NCI-H1694 (cell line): ENCODE measurements around the gene RAC3.

Experiments
- DNase-seq: peaks from one replicate; lab custom pipeline; 2025; lab: John Stamatoyannopoulos, UW

Gene RAC3

GRCh38 chr17:82076785-82077591, 45.5 kb downstream of the RAC3 start:
- DNase-seq: no peak

GRCh38 chr17:82077617-82078358, 46.3 kb downstream of the RAC3 start:
- DNase-seq: no peak

- DNase-seq: no peak
Measured at GRCh38 chr17:82078433-82078832, 47.0 kb downstream of the RAC3 start.

GRCh38 chr17:82079001-82079677, 47.7 kb downstream of the RAC3 start:
- DNase-seq: no peak

- no peak for DNase-seq
Measured at GRCh38 chr17:82080048-82080788, 48.7 kb downstream of the RAC3 start.

- DNase-seq: no peak
Measured at GRCh38 chr17:82080789-82081464, 49.4 kb downstream of the RAC3 start.

GRCh38 chr17:82081546-82081945, 50.1 kb downstream of the RAC3 start:
- no peak for DNase-seq

- no peak for DNase-seq
Measured at GRCh38 chr17:82081966-82082365, 50.5 kb downstream of the RAC3 start.

GRCh38 chr17:82082456-82082855, 51.0 kb downstream of the RAC3 start:
- DNase-seq: no peak

- no peak for DNase-seq
Measured at GRCh38 chr17:82083009-82083408, 51.5 kb downstream of the RAC3 start.
